GM06990 (cell line): ENCODE measurements around the gene EHBP1L1.
A peak's percentile ranks its signal among the peaks of the same experiment; 100 is the strongest.

Experiments used
- DNase-seq: peaks from one replicate; pipeline ENCODE4 v3.0.0-alpha.2; 2011; ENCODE audit not compliant: insufficient read length; ENCODE audit errors: extremely low read depth
- H3K27me3 ChIP-seq: replicated peaks from 2 replicates; pipeline ENCODE4 v1.6.0; 2011; ENCODE audit warnings: low read length; ENCODE audit not compliant: control insufficient read depth, insufficient read depth
- H3K36me3 ChIP-seq: 2 replicates; pipeline ENCODE4 v1.5.1; 2011; ENCODE audit warnings: low read length; ENCODE audit not compliant: control insufficient read depth, insufficient read depth
- H3K4me3 ChIP-seq: replicated peaks from 2 replicates; pipeline ENCODE4 v1.5.1; 2011; ENCODE audit warnings: low read depth, mild to moderate bottlenecking, control low read depth, low read length
- CTCF ChIP-seq: IDR thresholded peaks from 2 replicates; pipeline ENCODE4 v1.5.1; 2011; ENCODE audit warnings: low read length, control low read depth, mild to moderate bottlenecking, inconsistent platforms; ENCODE audit not compliant: insufficient read depth, poor library complexity, severe bottlenecking

Gene EHBP1L1

DNA sequence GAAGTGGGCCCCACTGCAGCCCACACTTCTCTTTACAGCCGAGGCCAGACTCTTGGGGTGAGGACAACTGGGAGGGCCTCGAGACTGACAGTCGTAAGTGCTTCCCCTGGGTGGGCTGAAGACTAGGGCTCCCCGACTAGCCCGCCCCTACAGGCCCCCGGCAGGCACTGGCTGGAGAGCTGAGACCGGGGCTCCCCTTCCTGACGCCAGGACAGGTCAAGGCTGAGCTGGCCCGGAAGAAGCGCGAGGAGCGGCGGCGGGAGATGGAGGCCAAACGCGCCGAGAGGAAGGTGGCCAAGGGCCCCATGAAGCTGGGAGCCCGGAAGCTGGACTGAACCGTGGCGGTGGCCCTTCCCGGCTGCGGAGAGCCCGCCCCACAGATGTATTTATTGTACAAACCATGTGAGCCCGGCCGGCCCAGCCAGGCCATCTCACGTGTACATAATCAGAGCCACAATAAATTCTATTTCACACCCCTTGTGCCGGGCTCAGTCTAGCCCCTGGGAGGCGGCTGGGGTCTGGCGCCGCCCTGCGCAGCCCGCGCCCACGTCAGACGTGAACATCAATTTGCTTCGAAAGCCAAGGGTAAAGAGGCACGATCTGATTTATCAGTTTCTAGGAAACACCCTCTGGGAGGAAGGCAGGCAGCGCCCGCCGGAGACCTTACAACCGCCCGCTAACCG is 37.5 kb upstream of the EHBP1L1 start:
- DNase-seq = no peak
- no peak overlapping the region for H3K4me3 ChIP-seq
- no peak for TF ChIP-seq CTCF
- no peaks in the 10 kb centered on the region for H3K27me3 ChIP-seq
- peaks cover 28% of the 10 kb centered on the region for H3K36me3 ChIP-seq

DNA sequence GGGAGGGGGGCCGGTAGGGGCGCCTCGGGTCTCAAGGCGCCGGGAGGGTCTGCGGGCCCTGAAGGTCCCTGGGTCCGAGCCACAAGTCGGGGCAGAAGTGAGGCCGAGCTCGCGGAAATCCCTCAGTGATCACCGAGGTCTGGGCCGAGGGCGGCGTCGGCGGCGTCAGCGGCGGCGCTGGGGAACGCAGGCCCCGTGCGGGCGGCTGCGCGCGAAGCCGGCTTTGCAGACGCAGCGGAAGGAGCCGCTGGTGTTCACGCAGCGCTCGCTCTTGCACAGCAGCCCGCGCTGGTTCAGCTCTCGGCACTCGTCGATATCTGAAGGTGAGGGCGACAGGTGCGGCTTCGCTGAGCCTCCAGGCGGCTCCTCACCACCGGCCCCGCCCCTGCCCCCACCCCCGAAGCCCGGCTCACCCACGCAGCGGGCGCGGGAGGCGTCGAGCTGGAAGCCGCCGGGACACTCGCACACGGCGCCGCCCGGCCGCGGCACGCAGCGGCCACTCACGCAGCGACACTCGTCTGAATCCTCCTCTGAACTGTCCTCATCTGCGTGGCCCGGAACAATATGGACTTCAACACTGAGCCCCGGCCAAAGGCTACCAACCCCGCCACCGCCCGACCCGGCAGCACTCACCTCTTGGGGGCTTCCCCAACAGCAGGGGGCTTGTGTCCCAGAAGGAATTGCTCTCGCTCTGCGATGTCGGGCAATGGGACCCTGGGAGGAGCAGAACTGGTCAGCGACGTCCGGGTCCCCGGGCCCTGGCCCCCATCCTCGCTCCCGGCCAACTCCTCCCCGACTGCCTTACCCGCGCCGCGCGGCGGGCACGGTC is 36.7 kb upstream of the EHBP1L1 start:
- no peak for DNase-seq
- Histone ChIP-seq H3K36me3 (peaks cover 28% of the 10 kb centered on the region), H3K27me3 (no peaks in the 10 kb centered on the region), H3K4me3 (peak overlapping the region; percentile 69)
- TF ChIP-seq CTCF = no peak

GRCh38 chr11:65539744-65540289 is 36.0 kb upstream of the EHBP1L1 start:
- DNase-seq = no peak
- TF ChIP-seq CTCF = no peak
- H3K27me3 ChIP-seq = no peaks in the 10 kb centered on the region
- peaks cover 28% of the 10 kb centered on the region for H3K36me3 ChIP-seq
- H3K4me3 ChIP-seq = peak overlapping the region; percentile 69

DNA sequence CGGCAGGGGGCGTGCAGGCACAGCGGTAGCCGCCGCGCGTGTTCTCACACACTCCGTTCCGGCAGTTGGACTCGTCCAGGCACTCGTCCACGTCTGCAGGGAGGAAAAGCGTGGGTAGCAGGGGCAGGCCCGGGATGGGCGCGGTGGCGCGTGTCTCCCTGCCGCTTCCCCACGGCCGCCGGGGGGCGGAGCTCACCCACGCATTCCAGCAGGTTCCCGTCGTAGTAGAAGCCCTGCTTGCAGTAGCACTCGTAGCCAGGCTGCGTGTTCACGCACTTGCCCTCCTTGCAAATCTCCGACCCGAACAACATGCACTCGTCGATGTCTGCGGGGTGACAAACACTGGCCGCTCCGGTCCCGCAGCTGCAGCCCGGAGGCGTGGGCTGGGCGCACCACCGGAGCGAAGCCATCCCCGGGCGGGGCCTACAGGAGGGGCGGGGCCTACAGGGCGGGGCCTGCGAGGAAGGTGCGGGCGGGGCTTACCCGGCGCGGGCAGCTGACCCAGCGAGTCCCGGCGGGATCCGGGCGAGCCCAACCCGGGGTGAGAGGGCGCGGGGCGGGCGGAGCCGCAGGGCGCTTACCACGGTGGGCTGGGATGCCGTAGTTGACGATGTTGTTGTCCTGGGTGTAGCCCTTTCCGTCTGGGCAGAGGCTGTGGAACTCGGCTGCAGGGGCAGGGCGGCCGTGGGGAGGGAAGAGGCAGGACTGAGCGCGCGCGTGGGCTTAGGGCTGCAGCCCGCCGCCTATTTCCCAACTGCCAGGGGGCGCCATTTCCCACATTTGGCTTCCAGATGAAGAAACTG is 35.4 kb upstream of the EHBP1L1 start:
- Histone ChIP-seq H3K36me3 (peaks cover 23% of the 10 kb centered on the region), H3K27me3 (no peaks in the 10 kb centered on the region), H3K4me3 (peak overlapping the region; percentile 69)
- peak; percentile 85 for TF ChIP-seq CTCF
- DNase-seq = peak; percentile 94

- Histone ChIP-seq H3K4me3 (peak overlapping the region; percentile 69), H3K27me3 (no peaks in the 10 kb centered on the region), H3K36me3 (peaks cover 17% of the 10 kb centered on the region)
- TF ChIP-seq CTCF = no peak
- no peak for DNase-seq
Measured at GRCh38 chr11:65541093-65541982, 34.5 kb upstream of the EHBP1L1 start.
